HEK293 (cell line): ENCODE results near the gene GCSAM.

Experiments
- CTCF ChIA-PET: fragments of 350-600 bp; formaldehyde crosslinking; extraction: SDS; loops from one replicate; lab custom pipeline; 2021; ENCODE audit warnings: antibody characterized with exemption; lab: Yijun Ruan, JAX
- POLR2A ChIA-PET: fragments of 300-600 bp; formaldehyde crosslinking; extraction: SDS; loops from one replicate; lab custom pipeline; 2020; ENCODE audit warnings: antibody characterized with exemption, inconsistent platforms; lab: Yijun Ruan, JAX
- H3K27ac ChIP-seq: fragments of 200-500 bp; sonication (Bioruptor generic); 2 replicates; pipeline ENCODE4 v1.5.1; 2014; ENCODE audit warnings: low read depth, low read length, control low read depth, inconsistent platforms; ENCODE audit errors: extremely low read depth
- H3K36me3 ChIP-seq, 2 experiments: fragments of 200-500 bp in 1 of 2; sonication (Bioruptor generic) in 1 of 2; 1 replicate in 1 of 2; 2 replicates in 1 of 2; pipeline ENCODE4 v1.5.1; 2014 to 2017; ENCODE audit warnings: inconsistent platforms in 2 of 2, low read length in 2 of 2; ENCODE audit not compliant: control insufficient read depth in 2 of 2, insufficient read depth in 1 of 2
- H3K4me1 ChIP-seq: fragments of 200-500 bp; sonication (Bioruptor generic); 2 replicates; pipeline ENCODE4 v1.5.1; 2014; ENCODE audit warnings: mild to moderate bottlenecking, low read length, inconsistent platforms; ENCODE audit not compliant: control insufficient read depth, insufficient read depth
- H3K4me3 ChIP-seq: 2 replicates; pipeline ENCODE4 v1.5.1; 2011; ENCODE audit warnings: low read depth, mild to moderate bottlenecking, control low read depth, low read length, moderate library complexity
- H3K9me3 ChIP-seq: fragments of 200-500 bp; sonication (Bioruptor generic); 2 replicates; pipeline ENCODE4 v1.5.1; 2014; ENCODE audit warnings: low read depth, low read length, inconsistent platforms; ENCODE audit not compliant: control insufficient read depth, insufficient read depth
- KLF8 ChIP-seq: fragments of 450-650 bp; formaldehyde crosslinking; IDR thresholded peaks from 2 replicates; pipeline ENCODE4 v1.5.1; 2016; ENCODE audit warnings: missing biosample characterization, missing genetic modification characterization
- KLF9 ChIP-seq: fragments of 450-650 bp; formaldehyde crosslinking; IDR thresholded peaks from 2 replicates; pipeline ENCODE4 v1.5.1; 2016; ENCODE audit warnings: missing biosample characterization, missing genetic modification characterization, low read depth
- MZF1 ChIP-seq: fragments of 450-650 bp; formaldehyde crosslinking; IDR thresholded peaks from 2 replicates; pipeline ENCODE4 v1.5.1; 2017; ENCODE audit warnings: missing biosample characterization, missing genetic modification characterization, borderline replicate concordance
- OSR2 ChIP-seq: fragments of 450-650 bp; formaldehyde crosslinking; IDR thresholded peaks from 2 replicates; pipeline ENCODE4 v1.5.1; 2016; ENCODE audit warnings: missing biosample characterization, missing genetic modification characterization
- REPIN1 ChIP-seq: fragments of 450-650 bp; formaldehyde crosslinking; IDR thresholded peaks from 2 replicates; pipeline ENCODE4 v1.5.1; 2017; ENCODE audit warnings: missing biosample characterization, missing genetic modification characterization, low read depth
- TRIM28 ChIP-seq: IDR thresholded peaks from 2 replicates; pipeline ENCODE4 v1.6.1; 2011; ENCODE audit warnings: low read length, control low read depth, borderline replicate concordance
- WT1 ChIP-seq: fragments of 450-650 bp; formaldehyde crosslinking; IDR thresholded peaks from 2 replicates; pipeline ENCODE4 v1.5.1; 2016; ENCODE audit warnings: missing biosample characterization, missing genetic modification characterization
- ZBTB20 ChIP-seq: fragments of 450-650 bp; formaldehyde crosslinking; IDR thresholded peaks from 2 replicates; pipeline ENCODE4 v1.5.1; 2016; ENCODE audit warnings: missing biosample characterization, missing genetic modification characterization
- ZBTB8A ChIP-seq: fragments of 450-650 bp; formaldehyde crosslinking; IDR thresholded peaks from 2 replicates; pipeline ENCODE4 v1.5.1; 2016; ENCODE audit warnings: missing biosample characterization, missing genetic modification characterization
- ZIC2 ChIP-seq: fragments of 450-650 bp; formaldehyde crosslinking; IDR thresholded peaks from 2 replicates; pipeline ENCODE4 v1.5.1; 2016; ENCODE audit warnings: missing biosample characterization, missing genetic modification characterization
- ZNF10 ChIP-seq: fragments of 450-650 bp; formaldehyde crosslinking; IDR thresholded peaks from 2 replicates; pipeline ENCODE4 v1.5.1; 2017; ENCODE audit warnings: missing biosample characterization, missing genetic modification characterization
- ZNF112 ChIP-seq: fragments of 450-650 bp; formaldehyde crosslinking; IDR thresholded peaks from 2 replicates; pipeline ENCODE4 v1.5.0; 2017; ENCODE audit warnings: missing biosample characterization, missing genetic modification characterization
- ZNF114 ChIP-seq: fragments of 450-650 bp; formaldehyde crosslinking; IDR thresholded peaks from 2 replicates; pipeline ENCODE4 v1.5.0; 2017; ENCODE audit warnings: missing biosample characterization, missing genetic modification characterization
- ZNF174 ChIP-seq: fragments of 450-650 bp; formaldehyde crosslinking; IDR thresholded peaks from 2 replicates; pipeline ENCODE4 v1.5.0; 2017; ENCODE audit warnings: missing biosample characterization, mild to moderate bottlenecking, missing genetic modification characterization
- ZNF184 ChIP-seq: fragments of 450-650 bp; IDR thresholded peaks from 2 replicates; pipeline ENCODE4 v1.5.1; 2018; ENCODE audit warnings: missing biosample characterization, mild to moderate bottlenecking, missing genetic modification characterization
- ZNF248 ChIP-seq: fragments of 450-650 bp; formaldehyde crosslinking; IDR thresholded peaks from 2 replicates; pipeline ENCODE4 v1.5.1; 2017; ENCODE audit warnings: missing biosample characterization, missing genetic modification characterization
- ZNF292 ChIP-seq: fragments of 450-650 bp; formaldehyde crosslinking; IDR thresholded peaks from 2 replicates; pipeline ENCODE4 v1.5.1; 2016; ENCODE audit warnings: low read depth, missing biosample characterization, missing genetic modification characterization, borderline replicate concordance
- ZNF311 ChIP-seq: fragments of 450-650 bp; formaldehyde crosslinking; IDR thresholded peaks from 2 replicates; pipeline ENCODE4 v1.5.1; 2017; ENCODE audit warnings: missing biosample characterization, missing genetic modification characterization, borderline replicate concordance
- ZNF391 ChIP-seq: fragments of 450-650 bp; formaldehyde crosslinking; IDR thresholded peaks from 2 replicates; pipeline ENCODE4 v1.5.1; 2016; ENCODE audit warnings: low read depth, missing biosample characterization, missing genetic modification characterization, borderline replicate concordance
- ZNF404 ChIP-seq: fragments of 450-650 bp; formaldehyde crosslinking; IDR thresholded peaks from 2 replicates; pipeline ENCODE4 v1.5.1; 2017; ENCODE audit warnings: missing biosample characterization, missing genetic modification characterization
- ZNF433 ChIP-seq: fragments of 450-650 bp; formaldehyde crosslinking; IDR thresholded peaks from 2 replicates; pipeline ENCODE4 v1.5.1; 2016; ENCODE audit warnings: missing biosample characterization, missing genetic modification characterization, low read depth
- ZNF514 ChIP-seq: fragments of 450-650 bp; formaldehyde crosslinking; IDR thresholded peaks from 2 replicates; pipeline ENCODE4 v1.5.1; 2016; ENCODE audit warnings: missing biosample characterization, missing genetic modification characterization
- ZNF529 ChIP-seq: fragments of 450-650 bp; formaldehyde crosslinking; IDR thresholded peaks from 2 replicates; pipeline ENCODE4 v1.5.1; 2017; ENCODE audit warnings: missing genetic modification characterization, missing biosample characterization; ENCODE audit not compliant: insufficient replicate concordance
- ZNF623 ChIP-seq: fragments of 450-650 bp; formaldehyde crosslinking; IDR thresholded peaks from 2 replicates; pipeline ENCODE4 v1.5.1; 2016; ENCODE audit warnings: missing biosample characterization, missing genetic modification characterization
- ZNF670 ChIP-seq: fragments of 450-650 bp; formaldehyde crosslinking; IDR thresholded peaks from 2 replicates; pipeline ENCODE4 v1.5.1; 2016; ENCODE audit warnings: missing biosample characterization, missing genetic modification characterization, low read depth
- ZSCAN23 ChIP-seq: fragments of 450-650 bp; formaldehyde crosslinking; IDR thresholded peaks from 2 replicates; pipeline ENCODE4 v1.5.1; 2016; ENCODE audit warnings: missing biosample characterization, missing genetic modification characterization
- TF ChIP-seq, protein P1 (sequence below): fragments of 450-650 bp; formaldehyde crosslinking; IDR thresholded peaks from 2 replicates; pipeline ENCODE4 v1.5.1; 2017; ENCODE audit warnings: missing biosample characterization, missing genetic modification characterization
- TF ChIP-seq, protein P2 (sequence below): fragments of 450-650 bp; formaldehyde crosslinking; IDR thresholded peaks from 2 replicates; pipeline ENCODE4 v1.5.1; 2016; ENCODE audit warnings: missing biosample characterization, missing genetic modification characterization
- TF ChIP-seq, protein P3 (sequence below): sonication (generic); formaldehyde crosslinking; IDR thresholded peaks from 2 replicates; pipeline ENCODE4 v1.8.1; 2022; ENCODE audit warnings: mild to moderate bottlenecking, moderate library complexity, missing genetic modification reagents

The GCSAM gene

DNA sequence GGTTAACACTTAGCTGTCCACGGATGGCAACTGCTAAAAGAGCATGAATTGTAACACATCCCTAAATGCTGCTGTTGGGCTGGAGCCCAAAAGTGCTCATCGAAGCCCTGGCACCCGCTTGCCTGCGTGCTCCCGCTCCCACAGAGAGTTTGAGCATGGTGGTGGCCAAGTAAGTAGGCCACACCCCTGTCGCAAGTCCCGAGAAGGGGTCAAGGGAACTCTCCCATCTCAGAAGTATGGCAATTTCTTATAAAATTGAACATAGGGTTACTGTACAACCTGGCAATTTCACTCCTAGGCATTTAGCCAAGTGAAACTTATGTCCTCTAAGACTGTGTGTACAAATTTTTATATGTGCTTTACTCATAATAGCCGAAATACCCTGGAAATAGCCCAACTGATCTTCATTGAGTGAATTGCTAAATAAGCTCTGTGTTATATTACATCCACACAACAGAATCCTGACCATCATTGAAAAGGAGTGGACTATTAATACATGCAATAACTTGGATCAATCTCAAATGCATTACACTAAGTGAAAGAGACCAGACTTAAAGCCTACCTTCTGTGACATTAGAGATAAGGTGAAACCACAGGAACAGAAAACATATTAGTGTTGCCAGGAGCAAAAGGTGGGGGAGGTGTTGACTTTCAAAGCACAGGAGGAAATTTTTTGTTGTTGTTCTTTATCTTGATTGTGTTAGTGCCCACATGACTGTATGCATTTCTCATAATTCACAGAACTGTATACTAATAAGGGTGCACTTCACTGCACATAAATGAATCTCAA lies 1.5 kb upstream of the GCSAM start (continued):
- TF ChIP-seq, protein P1, sequence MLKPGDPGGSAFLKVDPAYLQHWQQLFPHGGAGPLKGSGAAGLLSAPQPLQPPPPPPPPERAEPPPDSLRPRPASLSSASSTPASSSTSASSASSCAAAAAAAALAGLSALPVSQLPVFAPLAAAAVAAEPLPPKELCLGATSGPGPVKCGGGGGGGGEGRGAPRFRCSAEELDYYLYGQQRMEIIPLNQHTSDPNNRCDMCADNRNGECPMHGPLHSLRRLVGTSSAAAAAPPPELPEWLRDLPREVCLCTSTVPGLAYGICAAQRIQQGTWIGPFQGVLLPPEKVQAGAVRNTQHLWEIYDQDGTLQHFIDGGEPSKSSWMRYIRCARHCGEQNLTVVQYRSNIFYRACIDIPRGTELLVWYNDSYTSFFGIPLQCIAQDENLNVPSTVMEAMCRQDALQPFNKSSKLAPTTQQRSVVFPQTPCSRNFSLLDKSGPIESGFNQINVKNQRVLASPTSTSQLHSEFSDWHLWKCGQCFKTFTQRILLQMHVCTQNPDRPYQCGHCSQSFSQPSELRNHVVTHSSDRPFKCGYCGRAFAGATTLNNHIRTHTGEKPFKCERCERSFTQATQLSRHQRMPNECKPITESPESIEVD (tag by site-specific recombination) = peak; percentile 25; the same call in 1 of the 2 replicates
- TF ChIP-seq ZNF391 (tag by site-specific recombination) = no peak
- no peak for TF ChIP-seq ZSCAN23 (tag by site-specific recombination)
- no peak for TF ChIP-seq ZIC2 (tag by site-specific recombination)
- TF ChIP-seq ZNF248 (tag by site-specific recombination) = no peak
- TF ChIP-seq, protein P2, sequence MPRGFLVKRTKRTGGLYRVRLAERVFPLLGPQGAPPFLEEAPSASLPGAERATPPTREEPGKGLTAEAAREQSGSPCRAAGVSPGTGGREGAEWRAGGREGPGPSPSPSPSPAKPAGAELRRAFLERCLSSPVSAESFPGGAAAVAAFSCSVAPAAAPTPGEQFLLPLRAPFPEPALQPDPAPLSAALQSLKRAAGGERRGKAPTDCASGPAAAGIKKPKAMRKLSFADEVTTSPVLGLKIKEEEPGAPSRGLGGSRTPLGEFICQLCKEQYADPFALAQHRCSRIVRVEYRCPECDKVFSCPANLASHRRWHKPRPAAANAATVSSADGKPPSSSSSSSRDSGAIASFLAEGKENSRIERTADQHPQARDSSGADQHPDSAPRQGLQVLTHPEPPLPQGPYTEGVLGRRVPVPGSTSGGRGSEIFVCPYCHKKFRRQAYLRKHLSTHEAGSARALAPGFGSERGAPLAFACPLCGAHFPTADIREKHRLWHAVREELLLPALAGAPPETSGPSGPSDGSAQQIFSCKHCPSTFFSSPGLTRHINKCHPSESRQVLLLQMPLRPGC = no peak
- no peak for TF ChIP-seq ZNF10 (tag by site-specific recombination)
- TF ChIP-seq, protein P3, sequence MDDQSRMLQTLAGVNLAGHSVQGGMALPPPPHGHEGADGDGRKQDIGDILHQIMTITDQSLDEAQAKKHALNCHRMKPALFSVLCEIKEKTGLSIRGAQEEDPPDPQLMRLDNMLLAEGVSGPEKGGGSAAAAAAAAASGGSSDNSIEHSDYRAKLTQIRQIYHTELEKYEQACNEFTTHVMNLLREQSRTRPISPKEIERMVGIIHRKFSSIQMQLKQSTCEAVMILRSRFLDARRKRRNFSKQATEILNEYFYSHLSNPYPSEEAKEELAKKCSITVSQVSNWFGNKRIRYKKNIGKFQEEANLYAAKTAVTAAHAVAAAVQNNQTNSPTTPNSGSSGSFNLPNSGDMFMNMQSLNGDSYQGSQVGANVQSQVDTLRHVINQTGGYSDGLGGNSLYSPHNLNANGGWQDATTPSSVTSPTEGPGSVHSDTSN = no peak
- peak; percentile 49; the same call in 1 of the 2 replicates for TF ChIP-seq OSR2 (tag by site-specific recombination)
- no peak for TF ChIP-seq ZNF112 (tag by site-specific recombination)
- TF ChIP-seq ZNF404 (tag by site-specific recombination) = no peak
- TF ChIP-seq TRIM28 = no peak
- no peak for TF ChIP-seq ZBTB8A

DNA sequence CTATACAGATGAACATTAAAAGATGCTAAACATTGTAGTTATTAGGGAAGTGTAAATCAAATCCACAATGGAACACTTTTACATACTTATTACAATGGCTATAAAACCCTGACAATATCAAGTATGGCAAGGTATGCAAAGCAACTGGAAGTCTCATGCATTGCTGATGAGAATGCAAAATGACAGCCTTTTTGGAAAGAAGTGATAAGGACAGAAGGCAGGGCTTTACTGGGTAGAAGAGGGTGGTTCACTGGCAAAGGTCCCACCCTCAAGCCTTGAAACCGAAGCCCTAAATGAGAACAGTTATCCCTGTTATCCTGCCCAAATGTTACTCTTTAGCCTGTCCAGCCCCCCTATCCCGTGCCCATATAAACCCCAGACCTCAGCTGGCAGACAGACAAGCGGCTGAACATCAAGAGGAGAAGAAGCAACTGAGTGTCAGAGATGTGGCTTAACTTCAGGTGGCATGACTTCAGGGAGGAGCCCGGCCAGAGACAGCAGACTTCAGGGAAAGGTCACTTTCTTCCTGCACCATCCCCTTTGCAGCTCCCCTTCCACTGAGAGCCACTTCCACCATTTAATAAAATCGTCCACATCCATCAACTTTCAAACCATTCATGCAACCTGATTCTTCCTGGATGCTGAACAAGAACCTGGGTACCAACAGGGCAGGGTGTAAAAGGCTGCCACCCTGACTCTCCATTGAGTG lies 732 bp upstream of the GCSAM start:
- TF ChIP-seq MZF1 (tag by site-specific recombination) = peak; percentile 84; the same call in 1 of the 2 replicates
- TF ChIP-seq ZNF311 (tag by site-specific recombination) = no peak
- Histone ChIP-seq H3K4me3 (no peak overlapping the region), H3K9me3 (no peaks in the 10 kb centered on the region), H3K27ac (no peak overlapping the region; the same call in 1 of the 2 replicates), H3K36me3 (peaks cover 0 to 8% of the 10 kb centered on the region in 2 experiments; a peak in 1 of 3 replicates), H3K4me1 (peaks cover 12% of the 10 kb centered on the region; the same call in 1 of the 2 replicates)
- CTCF ChIA-PET = no interaction called here
- POLR2A ChIA-PET = no interaction called here

GRCh38 chr3:112132554-112132953 lies 494 bp downstream of the GCSAM start:
- POLR2A ChIA-PET = no interaction called here

More at GRCh38 chr3:112132554-112132953, 494 bp downstream of the GCSAM start:
- CTCF ChIA-PET = no interaction called here
- H3K27ac ChIP-seq = no peak overlapping the region
- peaks cover 0 to 15% of the 10 kb centered on the region in 2 experiments; a peak in 1 of 3 replicates for H3K36me3 ChIP-seq
- H3K4me1 ChIP-seq = peaks cover 12% of the 10 kb centered on the region; the same call in 1 of the 2 replicates
- H3K9me3 ChIP-seq = no peaks in the 10 kb centered on the region
- no peak for TF ChIP-seq ZNF114 (tag by site-specific recombination)
- TF ChIP-seq ZNF433 (tag by site-specific recombination) = no peak
- TF ChIP-seq ZNF670 (tag by site-specific recombination) = no peak
- TF ChIP-seq ZBTB20 (tag by site-specific recombination) = no peak
- no peak for TF ChIP-seq ZNF174 (tag by site-specific recombination)
- TF ChIP-seq KLF9 (tag by site-specific recombination) = no peak
- no peak for TF ChIP-seq ZNF529
- TF ChIP-seq ZNF514 = no peak
- no peak for TF ChIP-seq REPIN1 (tag by site-specific recombination)
- no peak for TF ChIP-seq WT1
- no peak for TF ChIP-seq ZNF292 (tag by site-specific recombination)
- no peak for TF ChIP-seq KLF8 (tag by site-specific recombination)
- TF ChIP-seq ZNF623 (tag by site-specific recombination) = no peak
- TF ChIP-seq ZNF184 (tag by site-specific recombination) = no peak
- no peak overlapping the region for H3K4me3 ChIP-seq
